ENCODE data around the gene AHNAK2.

DNA sequence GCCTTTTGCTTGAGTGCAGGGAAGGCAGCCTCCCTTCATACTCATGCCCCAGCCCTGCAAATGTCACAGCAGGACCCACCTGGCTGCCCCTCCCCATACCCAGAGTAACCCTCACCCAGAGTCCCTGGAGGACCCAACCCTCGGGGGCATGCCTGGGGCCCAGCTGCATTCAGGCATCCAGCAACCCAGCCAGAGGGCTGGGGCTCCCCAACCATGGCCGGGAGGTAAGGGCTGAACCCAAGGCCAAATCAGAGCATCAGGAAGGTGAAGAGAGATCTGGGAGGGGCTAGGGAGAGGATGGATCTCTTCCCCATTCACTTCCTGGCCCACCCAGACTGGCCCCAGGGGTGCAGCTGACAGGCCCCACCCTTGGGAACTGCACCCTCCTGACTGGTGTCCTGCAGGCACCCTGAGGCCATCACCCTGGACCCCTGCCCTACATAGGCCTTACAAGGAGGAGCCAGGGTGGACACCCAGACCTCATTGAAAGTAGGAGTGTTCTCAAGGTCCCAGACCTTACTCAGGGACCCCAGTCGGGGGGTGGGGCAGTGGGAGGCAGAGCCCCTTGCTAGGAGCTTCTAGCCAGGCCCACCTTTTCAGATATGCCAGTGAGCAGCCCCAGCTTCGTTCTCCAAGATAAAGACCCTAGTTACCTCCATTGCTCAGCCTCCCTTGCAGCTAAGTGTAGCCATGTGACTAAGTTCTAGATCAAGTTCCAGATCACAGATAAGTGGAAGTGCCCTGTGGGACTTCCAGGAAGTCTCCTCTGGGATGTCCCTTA is 54.3 kb downstream of the AHNAK2 start:
- TF ChIP-seq, protein P1, sequence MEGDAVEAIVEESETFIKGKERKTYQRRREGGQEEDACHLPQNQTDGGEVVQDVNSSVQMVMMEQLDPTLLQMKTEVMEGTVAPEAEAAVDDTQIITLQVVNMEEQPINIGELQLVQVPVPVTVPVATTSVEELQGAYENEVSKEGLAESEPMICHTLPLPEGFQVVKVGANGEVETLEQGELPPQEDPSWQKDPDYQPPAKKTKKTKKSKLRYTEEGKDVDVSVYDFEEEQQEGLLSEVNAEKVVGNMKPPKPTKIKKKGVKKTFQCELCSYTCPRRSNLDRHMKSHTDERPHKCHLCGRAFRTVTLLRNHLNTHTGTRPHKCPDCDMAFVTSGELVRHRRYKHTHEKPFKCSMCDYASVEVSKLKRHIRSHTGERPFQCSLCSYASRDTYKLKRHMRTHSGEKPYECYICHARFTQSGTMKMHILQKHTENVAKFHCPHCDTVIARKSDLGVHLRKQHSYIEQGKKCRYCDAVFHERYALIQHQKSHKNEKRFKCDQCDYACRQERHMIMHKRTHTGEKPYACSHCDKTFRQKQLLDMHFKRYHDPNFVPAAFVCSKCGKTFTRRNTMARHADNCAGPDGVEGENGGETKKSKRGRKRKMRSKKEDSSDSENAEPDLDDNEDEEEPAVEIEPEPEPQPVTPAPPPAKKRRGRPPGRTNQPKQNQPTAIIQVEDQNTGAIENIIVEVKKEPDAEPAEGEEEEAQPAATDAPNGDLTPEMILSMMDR (IDR thresholded peaks at IDR 0.05; ENCODE audit: low read depth, low read length), result no peak
- TF ChIP-seq POLR2A (IDR thresholded peaks at IDR 0.05; ENCODE audit: extremely low read depth, insufficient read length), result no peak

Measured in NB4 (cell line).